DND-41 (cell line): ENCODE data around the gene FAM151A.

ENCODE experiments used
- ATAC-seq: fragments of 200-7000 bp; cut with Tn5 transposase; 3 replicates; pipeline ENCODE4 v1.9.1; 2021; ENCODE audit warnings: low read depth; ENCODE audit not compliant: insufficient read depth
- DNase-seq: peaks from one replicate; pipeline ENCODE4 v3.0.0-alpha.2; 2020
- H2AFZ ChIP-seq: 2 replicates; pipeline ENCODE4 v1.6.0; 2012; ENCODE audit warnings: low read depth, low read length
- H3K27ac ChIP-seq: 2 replicates; pipeline ENCODE4 v1.5.1; 2012; ENCODE audit warnings: low read length, inconsistent platforms
- H3K27me3 ChIP-seq: fragments of 200-600 bp; sonication (generic); 2 replicates; pipeline ENCODE4 v1.6.0; 2012; ENCODE audit warnings: low read length, mild to moderate bottlenecking, inconsistent platforms; ENCODE audit not compliant: insufficient read depth, poor library complexity
- H3K36me3 ChIP-seq: 2 replicates; pipeline ENCODE4 v1.5.1; 2012; ENCODE audit warnings: low read length, inconsistent platforms; ENCODE audit not compliant: insufficient read depth
- H3K4me1 ChIP-seq: 2 replicates; pipeline ENCODE4 v1.5.1; 2012; ENCODE audit warnings: mild to moderate bottlenecking, low read length; ENCODE audit not compliant: insufficient read depth
- H3K4me2 ChIP-seq: 2 replicates; pipeline ENCODE4 v1.6.0; 2012; ENCODE audit warnings: mild to moderate bottlenecking, moderate library complexity, low read length, inconsistent platforms; ENCODE audit not compliant: insufficient read depth
- H3K4me3 ChIP-seq, 2 experiments: fragments of 200-600 bp in 1 of 2; shearing (Covaris generic) in 1 of 2; 2 replicates each; pipeline ENCODE4 v1.5.1; 2012 to 2016; ENCODE audit warnings: inconsistent platforms in 2 of 2, low read length in 2 of 2, mild to moderate bottlenecking in 2 of 2, low read depth in 1 of 2, moderate library complexity in 1 of 2
- H3K79me2 ChIP-seq: 2 replicates; pipeline ENCODE4 v1.6.0; 2012; ENCODE audit warnings: low read length, inconsistent platforms; ENCODE audit not compliant: insufficient read depth
- H3K9ac ChIP-seq: 2 replicates; pipeline ENCODE4 v1.6.0; 2012; ENCODE audit warnings: low read depth, mild to moderate bottlenecking, inconsistent platforms, low read length, moderate library complexity
- H3K9me3 ChIP-seq: 2 replicates; pipeline ENCODE4 v1.5.1; 2012; ENCODE audit warnings: low read length, moderate library complexity, mild to moderate bottlenecking, inconsistent platforms; ENCODE audit not compliant: insufficient read depth, severe bottlenecking
- H4K20me1 ChIP-seq: 2 replicates; pipeline ENCODE4 v1.6.0; 2012; ENCODE audit warnings: low read length; ENCODE audit not compliant: insufficient read depth
- EZH2 ChIP-seq: IDR thresholded peaks from 3 replicates; pipeline ENCODE4 v1.6.1; 2012; ENCODE audit warnings: borderline replicate concordance, low read depth, mild to moderate bottlenecking, moderate library complexity, low read length, inconsistent platforms; ENCODE audit not compliant: severe bottlenecking
- TF ChIP-seq, protein P1 (sequence below): IDR thresholded peaks from 2 replicates; pipeline ENCODE4 v1.5.1; 2012; ENCODE audit warnings: borderline replicate concordance, low read length, moderate library complexity, mild to moderate bottlenecking; ENCODE audit not compliant: poor library complexity, severe bottlenecking; ENCODE audit errors: extremely low read depth

The FAM151A gene

DNA sequence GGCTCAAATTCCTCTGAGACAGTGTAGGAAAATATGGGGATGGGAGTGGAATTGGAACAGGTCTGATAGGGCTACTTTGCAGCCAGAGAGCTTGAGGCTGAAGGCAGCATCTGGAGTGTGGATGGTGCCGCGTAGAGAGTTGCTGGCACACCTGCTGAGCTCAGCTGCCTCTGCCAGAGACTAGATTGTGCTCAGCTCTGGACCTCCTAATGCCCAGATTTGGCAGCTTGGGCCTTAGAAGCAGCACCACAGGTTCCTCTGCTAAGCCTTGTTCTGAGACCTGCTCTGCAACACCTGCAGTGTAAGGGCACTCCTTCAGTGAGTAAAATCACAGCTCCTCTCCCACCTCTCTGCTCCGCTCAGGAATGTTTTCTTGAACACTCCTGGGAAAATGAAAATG lies 52.0 kb downstream of the FAM151A start:
- Histone ChIP-seq H3K79me2 (no peaks in the 10 kb centered on the region), H3K36me3 (no peaks in the 10 kb centered on the region), H3K4me1 (no peaks in the 10 kb centered on the region), H3K27me3 (no peaks in the 10 kb centered on the region), H3K4me3 (no peak overlapping the region), H3K9me3 (no peaks in the 10 kb centered on the region), H3K4me2 (no peak overlapping the region), H4K20me1 (no peaks in the 10 kb centered on the region), H2AFZ (no peak overlapping the region), H3K27ac (no peak overlapping the region), H3K9ac (no peak overlapping the region)
- DNase-seq, result no peak
- TF ChIP-seq, protein P1, sequence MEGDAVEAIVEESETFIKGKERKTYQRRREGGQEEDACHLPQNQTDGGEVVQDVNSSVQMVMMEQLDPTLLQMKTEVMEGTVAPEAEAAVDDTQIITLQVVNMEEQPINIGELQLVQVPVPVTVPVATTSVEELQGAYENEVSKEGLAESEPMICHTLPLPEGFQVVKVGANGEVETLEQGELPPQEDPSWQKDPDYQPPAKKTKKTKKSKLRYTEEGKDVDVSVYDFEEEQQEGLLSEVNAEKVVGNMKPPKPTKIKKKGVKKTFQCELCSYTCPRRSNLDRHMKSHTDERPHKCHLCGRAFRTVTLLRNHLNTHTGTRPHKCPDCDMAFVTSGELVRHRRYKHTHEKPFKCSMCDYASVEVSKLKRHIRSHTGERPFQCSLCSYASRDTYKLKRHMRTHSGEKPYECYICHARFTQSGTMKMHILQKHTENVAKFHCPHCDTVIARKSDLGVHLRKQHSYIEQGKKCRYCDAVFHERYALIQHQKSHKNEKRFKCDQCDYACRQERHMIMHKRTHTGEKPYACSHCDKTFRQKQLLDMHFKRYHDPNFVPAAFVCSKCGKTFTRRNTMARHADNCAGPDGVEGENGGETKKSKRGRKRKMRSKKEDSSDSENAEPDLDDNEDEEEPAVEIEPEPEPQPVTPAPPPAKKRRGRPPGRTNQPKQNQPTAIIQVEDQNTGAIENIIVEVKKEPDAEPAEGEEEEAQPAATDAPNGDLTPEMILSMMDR, result no peak
- TF ChIP-seq EZH2, result no peak
- ATAC-seq, result no peak

GRCh38 chr1:54570161-54570560 lies 53.2 kb downstream of the FAM151A start:
- H3K27ac ChIP-seq, result no peak overlapping the region
- no peak for DNase-seq

DNA sequence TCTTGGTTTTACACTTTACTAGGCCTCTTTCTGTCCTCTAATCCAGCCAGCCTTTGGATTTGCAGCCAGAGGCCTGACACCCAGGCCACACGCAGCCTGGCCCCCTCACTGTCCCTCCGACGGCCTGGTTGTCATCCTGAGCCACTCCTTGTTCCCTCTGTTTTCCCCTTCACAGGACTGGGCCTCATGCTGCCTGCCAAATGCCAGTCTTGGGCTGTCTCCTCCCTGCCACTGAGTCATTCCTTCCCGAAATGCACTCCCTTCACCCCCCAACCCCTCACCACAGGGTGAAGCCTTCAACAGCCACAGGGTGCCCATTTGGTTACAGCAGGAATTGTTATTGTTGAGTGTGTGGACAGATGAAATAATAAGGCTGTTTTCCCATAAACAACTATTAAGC lies 54.0 kb downstream of the FAM151A start:
- Histone ChIP-seq H3K9me3 (no peaks in the 10 kb centered on the region), H3K36me3 (no peaks in the 10 kb centered on the region), H4K20me1 (no peaks in the 10 kb centered on the region), H3K79me2 (no peaks in the 10 kb centered on the region), H3K9ac (no peak overlapping the region), H3K4me2 (no peak overlapping the region), H3K4me1 (no peaks in the 10 kb centered on the region), H3K27me3 (no peaks in the 10 kb centered on the region), H2AFZ (no peak overlapping the region), H3K4me3 (no peak overlapping the region), H3K27ac (no peak overlapping the region)
- ATAC-seq (no peak), DNase-seq (no peak)
- TF ChIP-seq, protein P1, result no peak
- no peak for TF ChIP-seq EZH2

More at GRCh38 chr1:54570161-54570560, 53.2 kb downstream of the FAM151A start:
- no peak for ATAC-seq
- H3K4me3 ChIP-seq, result no peak overlapping the region
- H3K9ac ChIP-seq, result no peak overlapping the region
- H3K4me2 ChIP-seq, result no peak overlapping the region
- H4K20me1 ChIP-seq, result no peaks in the 10 kb centered on the region
- H3K27me3 ChIP-seq, result no peaks in the 10 kb centered on the region
- no peak for TF ChIP-seq EZH2
- TF ChIP-seq, protein P1, result no peak
- H3K79me2 ChIP-seq, result no peaks in the 10 kb centered on the region
- H3K36me3 ChIP-seq, result no peaks in the 10 kb centered on the region
- H3K4me1 ChIP-seq, result no peaks in the 10 kb centered on the region
- no peaks in the 10 kb centered on the region for H3K9me3 ChIP-seq
- H2AFZ ChIP-seq, result no peak overlapping the region

GRCh38 chr1:54567961-54568360 lies 55.4 kb downstream of the FAM151A start:
- Histone ChIP-seq H3K36me3 (no peaks in the 10 kb centered on the region), H3K79me2 (no peaks in the 10 kb centered on the region), H2AFZ (0 out of 2 replicates have a peak overlapping the region, but pooled peaks have one; percentile 33), H3K27ac (no peak overlapping the region), H3K4me3 (no peak overlapping the region), H3K9ac (no peak overlapping the region), H3K4me2 (no peak overlapping the region), H3K4me1 (no peaks in the 10 kb centered on the region), H3K9me3 (no peaks in the 10 kb centered on the region), H3K27me3 (no peaks in the 10 kb centered on the region), H4K20me1 (no peaks in the 10 kb centered on the region)
- ATAC-seq (no peak), DNase-seq (no peak)
- TF ChIP-seq, protein P1, result no peak
